ENCODE results near the gene ARHGEF3.
A peak's percentile ranks its signal among the peaks of the same experiment; 100 is the strongest.

ARHGEF3 gene

DNA sequence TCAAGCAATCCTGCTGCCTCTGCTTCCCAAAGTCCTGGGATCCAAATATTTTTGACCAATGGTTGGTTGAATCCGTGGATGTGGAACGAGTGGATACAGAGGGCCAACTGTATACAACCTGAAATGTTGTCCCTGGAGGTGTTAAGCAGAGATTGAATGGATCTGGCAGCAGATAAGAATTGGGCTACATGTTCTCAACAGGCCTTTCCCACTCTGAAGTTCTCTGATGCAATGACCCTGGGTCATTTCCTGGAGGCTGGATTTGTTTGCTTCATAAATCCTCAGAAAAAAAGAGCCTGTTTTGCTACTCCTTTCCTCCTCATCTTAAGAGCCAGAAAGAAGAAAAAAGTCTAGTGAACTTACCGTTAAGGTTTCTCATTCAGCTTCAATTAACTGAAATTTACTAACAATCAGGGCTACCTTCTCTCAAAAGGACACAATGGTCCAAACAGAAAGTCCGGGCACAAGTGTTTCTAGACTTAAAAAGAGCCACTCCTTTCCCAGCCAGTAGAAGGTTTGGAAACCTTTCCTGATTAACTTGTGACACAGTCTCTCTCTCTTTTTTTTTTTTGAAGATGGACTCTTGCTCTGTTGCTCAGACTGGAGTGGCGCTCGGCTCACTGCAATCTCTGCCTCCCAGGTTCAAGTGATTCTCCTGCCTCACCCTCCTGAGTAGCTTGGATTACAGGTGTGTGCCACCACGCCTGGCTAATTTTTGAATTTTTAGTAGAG, 6.5 kb downstream of the ARHGEF3 start:
- DNase-seq, result no peak

DNA sequence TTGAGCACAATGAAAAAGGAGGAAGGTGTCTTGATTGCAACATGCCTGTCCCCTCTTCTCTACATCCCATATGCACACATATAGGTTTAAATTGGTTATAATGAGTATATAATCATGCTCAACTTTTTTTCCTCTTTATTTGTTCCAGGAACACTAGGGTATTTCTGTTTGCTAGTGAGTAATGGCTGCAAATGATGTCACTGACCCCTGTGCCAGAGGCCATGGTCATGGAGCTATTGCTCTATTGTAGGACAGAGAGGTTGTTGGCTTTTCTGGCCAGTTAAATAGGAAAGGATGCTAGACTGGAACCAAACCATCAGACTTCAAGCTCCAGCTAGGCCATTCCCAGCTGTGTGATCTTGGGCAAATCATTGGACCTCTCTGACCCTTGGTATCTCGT, 9.6 kb downstream of the ARHGEF3 start:
- no peak for DNase-seq

DNA sequence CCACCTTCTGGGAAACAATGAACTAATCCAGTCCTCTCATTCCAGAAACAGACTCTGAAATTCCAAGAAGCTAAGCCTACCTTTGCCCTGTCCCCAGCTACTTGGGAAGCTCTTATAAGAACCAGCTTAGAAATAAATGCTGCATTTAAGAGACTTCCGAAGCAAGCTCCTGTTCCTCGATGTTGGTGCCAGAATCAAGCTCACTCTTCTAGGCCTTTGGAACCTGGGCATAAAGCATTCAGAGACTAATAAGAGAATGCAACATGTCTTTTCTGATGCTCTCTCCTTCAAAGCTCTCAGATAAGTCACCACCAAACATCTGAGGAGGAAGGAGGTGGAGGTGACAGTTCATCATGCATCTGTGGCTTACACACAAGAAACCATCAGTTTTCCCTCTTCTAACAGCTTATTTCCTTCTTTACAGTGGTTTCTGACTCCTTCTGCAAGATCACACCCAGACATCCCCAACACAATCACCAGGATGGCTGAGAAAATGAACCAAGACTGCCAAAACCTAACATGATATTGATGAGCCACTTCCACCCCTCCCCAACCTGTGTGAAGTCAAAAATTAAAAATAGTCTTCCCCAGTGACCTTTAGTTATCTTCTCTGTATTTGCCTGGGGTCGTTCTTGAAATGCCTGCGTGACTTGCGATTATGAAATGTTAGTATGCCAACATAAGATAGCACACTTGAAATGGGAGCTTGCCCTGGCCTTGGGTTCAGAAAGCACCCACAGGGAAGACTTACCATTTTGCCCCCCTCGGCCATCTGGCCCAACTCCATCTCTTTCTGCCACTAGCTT, 11.5 kb downstream of the ARHGEF3 start:
- DNase-seq, result no peak

GRCh38 chr3:56789076-56789475, 12.7 kb downstream of the ARHGEF3 start:
- no peak for DNase-seq

DNA sequence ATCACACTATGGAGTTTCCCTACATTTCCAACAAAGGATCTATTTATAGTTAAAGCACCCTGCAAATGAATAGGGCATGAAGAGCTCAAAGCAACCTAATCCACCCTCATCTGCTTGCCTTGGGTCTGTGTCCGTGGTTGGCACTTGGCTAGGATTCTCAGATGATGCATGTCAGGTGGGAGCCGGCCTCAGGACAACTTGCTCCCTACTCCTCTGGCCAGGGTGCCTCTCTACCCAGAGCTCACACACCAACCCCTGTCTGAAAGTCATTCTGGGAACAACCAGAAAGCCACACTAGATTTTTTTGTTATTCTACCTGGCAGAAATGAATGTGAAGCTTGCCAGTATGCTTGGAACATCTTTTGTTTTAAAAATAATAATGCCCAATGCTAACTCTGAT, 13.2 kb downstream of the ARHGEF3 start:
- no peak for DNase-seq

DNA sequence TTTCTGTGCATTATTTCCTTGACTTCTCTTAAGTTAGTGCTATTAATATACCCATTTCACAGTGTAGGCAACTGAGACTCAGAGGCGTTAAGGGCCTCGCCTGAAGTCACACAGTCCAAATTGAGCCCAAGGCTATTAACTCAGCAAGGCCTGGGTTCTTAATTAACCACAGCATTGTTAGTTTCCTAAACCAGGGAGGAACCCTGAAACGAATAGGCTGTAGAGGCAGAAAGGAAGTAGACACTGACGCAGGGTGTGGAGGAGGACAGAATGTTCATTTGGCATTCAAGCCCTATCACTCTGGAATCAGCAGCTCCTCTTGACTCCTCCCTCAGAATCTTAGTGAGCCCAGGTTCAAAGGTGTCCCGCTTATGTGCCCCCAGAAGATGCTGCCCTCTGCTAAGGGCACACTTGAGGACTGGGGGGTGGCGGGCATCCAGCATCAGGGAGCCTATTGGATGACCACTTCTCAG, 13.9 kb downstream of the ARHGEF3 start:
- no peak for DNase-seq

DNA sequence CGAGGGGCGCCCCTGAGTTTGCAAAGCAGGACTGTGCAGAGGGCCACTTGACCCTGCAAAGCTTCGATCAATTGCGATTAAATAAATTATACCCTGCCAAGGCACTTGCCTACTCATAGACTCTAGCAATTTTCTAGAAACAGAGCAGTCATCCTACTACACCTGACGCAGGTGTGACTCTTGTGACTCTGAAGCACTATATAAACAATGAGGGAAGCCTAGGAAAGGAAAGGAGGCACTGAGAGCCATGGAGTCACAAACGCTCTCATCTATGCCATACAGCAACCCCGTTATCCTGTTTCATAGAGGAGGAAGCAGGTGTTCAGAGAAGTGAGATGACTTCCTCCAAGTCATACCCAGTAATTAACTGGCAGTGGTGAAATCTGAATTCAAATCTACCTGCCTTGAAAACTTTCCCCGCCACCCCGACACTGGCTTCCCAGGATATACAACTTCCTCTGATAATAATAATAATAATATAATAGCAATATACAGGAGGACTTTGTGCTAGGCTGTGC, 14.4 kb downstream of the ARHGEF3 start:
- DNase-seq, result peak; percentile 44

DNA sequence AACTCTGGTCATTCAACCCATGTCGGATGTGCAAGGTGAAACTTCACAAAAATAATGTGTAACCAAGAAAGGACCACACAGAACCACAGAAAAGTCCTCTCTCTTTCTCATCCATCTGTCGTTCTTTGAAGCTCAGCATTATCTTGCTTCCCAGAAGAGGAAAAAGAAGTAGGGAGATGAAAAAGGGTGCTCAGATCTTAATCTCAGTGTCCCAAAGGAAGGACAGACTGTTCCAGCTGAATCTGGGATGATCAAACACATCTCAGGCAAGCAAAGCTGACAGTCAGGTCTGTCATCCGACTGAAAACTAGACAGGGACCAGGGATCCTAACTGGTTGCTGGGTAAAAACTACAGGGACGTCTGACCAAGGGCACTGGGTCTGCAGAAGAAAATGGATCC, 16.2 kb downstream of the ARHGEF3 start:
- no peak for DNase-seq

DNA sequence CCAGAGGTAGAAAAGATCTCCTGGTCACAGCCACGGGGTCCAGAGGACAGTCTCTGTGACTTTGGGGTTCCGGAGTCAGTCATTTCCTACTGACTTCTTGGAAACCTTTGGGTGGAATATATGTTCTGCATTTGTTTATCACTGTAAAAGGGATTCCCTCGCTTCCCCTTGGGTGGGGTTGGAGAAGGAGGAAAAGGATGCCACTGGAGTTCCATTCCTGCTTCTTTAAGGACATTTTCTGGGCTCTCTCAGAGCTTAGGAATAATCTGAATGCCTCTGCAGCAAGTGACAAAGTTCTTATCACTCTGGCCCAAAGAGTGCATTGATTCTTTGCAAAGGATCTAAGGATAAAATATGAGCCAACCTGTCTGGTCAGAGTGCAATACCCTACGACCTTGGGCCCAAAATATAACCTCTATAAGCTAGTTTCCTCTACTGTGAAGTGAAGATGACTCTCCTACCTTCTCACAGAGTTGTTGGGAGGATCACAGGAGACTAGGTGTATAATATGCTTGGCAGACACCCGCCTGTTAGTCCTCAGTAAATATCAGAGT, 17.2 kb downstream of the ARHGEF3 start:
- no peak for DNase-seq

DNA sequence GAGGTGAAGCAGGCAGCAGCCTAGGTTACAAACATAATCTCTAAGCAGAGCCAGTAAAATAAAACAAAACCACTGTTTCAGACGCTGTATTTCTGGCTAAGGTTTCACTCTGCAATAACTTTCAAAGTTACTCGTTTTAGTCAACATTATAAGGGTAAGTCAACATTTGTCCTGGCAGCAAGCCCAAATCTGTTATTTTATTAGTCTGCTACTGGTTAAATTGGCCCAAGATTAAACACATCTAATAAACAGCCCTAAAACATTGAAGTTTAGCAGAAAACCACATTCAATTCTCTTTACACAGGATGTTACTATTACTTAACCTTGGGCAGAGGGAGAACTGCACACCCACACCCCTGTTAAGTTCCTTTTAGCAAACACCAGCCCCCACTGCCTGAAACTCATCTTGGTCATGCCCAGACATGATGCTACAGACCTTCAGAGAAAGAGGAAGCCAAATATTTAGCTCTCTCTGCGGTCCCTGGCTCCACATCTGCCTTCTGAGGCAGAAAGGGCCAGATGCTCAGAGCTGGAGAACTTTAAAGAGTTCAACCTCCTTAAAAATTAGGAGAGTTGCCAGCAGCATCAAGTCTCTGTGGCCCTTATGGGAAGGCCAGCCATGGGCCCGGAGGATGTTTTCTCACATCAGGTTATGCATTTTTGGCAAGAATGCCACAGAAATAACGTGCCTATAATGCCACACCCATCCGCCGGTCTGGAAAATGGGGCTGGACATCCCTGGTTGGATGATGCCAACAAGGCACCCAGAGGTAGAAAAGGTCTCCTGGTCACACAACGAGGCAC, 17.9 kb downstream of the ARHGEF3 start:
- DNase-seq, result peak; percentile 37

DNA sequence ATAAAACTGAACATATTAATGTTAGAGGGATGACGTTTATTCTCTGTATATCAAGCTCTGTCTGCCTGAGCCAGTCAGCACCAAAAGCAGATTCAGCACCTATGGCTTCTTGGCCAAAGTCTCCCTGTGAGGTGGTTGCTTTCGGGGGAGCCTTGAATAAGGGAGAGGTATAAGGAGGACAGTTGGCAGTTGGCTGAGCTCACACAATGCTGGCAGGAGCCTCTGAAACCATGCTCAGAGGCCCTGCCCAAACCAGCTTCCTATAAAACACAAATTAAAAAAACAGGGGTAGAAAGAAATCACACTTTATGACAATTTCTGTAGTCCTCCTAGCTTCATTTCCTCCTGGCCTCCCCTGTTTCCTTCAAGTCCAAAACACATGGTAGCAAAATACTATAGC, 18.8 kb downstream of the ARHGEF3 start:
- DNase-seq, result no peak

GRCh38 chr3:56782215-56782614, 19.5 kb downstream of the ARHGEF3 start:
- no peak for DNase-seq

DNA sequence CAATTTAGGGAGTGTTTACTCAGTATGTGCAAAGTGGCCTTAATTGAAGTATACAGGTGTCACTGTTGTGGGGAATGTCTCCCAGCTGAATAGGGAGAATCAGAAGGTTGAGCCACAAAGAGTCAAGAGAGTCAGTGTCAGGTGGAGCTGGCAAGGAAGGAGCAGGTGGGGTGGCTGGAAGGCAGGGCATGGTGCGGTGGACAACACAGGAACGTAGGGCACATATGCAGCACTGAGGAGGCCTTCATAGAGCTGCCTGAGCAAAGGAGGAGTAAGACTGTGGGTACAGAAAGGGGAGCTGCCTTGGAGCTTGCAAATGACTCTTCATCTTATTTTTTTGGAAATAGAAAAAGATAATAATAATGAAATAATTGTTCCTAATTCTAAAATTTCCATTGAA, 20.0 kb downstream of the ARHGEF3 start:
- no peak for DNase-seq

DNA sequence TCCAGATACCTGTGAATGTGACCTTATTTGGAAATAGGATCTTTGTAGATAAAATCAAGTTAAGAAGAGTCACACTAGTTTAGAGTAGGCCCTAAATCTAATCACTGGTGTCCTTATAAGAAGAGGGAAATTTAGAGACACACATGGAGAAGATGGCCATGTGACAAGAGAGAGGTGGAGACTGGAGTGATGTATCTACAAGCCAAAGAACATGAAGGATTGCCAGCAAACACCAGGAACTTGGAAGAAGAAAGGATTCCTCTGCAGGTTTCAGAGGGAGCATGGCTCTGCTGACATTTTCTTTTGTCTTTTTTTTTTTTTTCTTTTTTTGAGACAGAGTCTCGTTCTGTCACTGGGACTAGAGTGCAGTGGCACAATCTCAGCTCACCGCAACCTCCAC, 20.8 kb downstream of the ARHGEF3 start:
- no peak for DNase-seq

- no peak for DNase-seq
Measured at GRCh38 chr3:56778893-56779292, 22.9 kb downstream of the ARHGEF3 start.

DNA sequence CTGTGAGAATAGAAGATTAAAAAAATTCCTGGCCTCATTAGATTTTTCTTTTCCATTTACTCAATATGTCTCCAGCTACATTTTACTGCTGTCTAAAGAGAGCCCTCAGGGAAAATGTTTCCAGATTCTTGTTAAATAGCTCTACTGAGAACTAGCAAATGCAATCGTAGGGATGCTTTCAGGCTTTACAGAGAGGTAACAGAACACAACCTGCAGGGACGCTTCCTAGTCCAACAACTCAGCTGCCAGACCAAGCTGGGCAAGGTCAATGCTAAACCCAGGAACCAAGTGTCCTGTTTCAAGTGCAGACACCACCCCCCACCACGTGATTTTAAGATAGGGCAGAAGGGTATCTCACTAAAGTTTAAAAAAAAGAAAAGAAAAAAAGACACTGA, 25.2 kb downstream of the ARHGEF3 start:
- no peak for DNase-seq

- DNase-seq, result no peak
Measured at GRCh38 chr3:56775838-56776555, 25.8 kb downstream of the ARHGEF3 start.

DNA sequence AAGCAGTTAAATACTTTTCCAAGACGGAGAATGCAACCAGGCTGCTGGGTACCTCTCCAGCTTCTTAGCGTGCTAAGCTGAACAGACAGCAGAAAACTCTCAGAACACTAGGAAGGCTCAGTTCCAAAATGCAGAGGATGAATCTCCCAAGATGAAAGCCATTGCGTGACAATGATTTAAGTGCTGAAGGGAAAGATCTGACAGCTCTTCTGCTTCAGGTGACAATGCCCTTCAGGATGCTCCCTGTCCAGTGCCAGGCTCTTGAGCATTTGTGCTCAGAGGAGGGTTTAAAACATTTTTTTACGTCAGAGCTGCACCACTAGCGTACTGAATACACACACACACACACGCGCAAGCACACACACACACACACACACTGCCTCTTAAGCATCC, 26.3 kb downstream of the ARHGEF3 start:
- no peak for DNase-seq

- no peak for DNase-seq
Measured at GRCh38 chr3:56773986-56774385, 27.8 kb downstream of the ARHGEF3 start.

DNA sequence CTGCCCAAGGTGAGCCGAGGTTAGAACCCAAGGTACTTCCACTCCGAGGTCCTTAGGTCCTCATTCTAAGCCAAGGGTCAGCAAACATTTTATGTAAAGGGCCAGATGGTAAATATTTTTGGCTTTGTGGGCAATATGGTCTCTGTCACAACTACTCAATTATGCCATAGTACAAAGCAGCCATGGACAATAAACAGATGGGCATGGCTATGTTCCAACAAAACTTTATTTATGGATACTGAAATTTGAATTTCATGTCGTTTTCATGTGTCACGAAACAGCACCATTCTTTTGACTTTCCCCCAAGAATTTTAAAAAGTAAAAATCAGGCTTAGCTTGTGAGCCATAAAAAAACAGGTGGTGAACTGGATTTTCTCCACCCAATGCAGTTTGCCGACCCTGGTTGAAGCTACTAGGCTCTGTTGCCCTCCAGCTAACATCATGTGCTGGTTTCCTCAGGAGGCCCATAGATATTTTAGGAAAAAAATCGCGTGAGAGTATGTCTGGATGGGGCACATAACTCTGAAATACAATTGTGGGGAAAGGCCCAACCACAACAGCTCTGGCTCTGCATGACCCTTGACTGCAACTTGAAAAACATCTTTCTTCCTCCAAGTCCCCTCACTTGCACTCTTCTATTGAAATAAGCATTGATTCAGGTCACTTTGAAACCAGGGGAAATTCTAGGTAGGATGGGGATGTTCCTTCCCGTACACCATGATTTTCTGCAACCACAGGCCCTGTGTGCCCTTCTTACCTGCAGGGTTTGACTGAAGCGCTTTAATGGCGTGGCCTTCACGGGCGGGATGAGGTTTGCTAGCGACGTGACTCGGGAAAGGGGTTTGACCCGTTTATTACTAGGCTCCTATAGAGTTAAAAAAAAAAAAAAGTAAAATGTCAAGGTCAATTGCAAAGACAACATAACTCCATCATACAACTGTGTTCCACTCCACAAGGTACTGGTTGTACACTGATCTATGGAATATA, 28.5 kb downstream of the ARHGEF3 start:
- no peak for DNase-seq

- DNase-seq, result no peak
Measured at GRCh38 chr3:56771376-56771775, 30.4 kb downstream of the ARHGEF3 start.

Measured in NCI-H510A (cell line).